Right atrium auricular region (tissue), 2 donors: Measurements from ENCODE around the gene HOPX. TPM values are rescaled to one million over a fixed set of nuclear protein-coding genes. Genes with fewer than 3 reads are reported as not detected.
"Not testable (repeated sequence)": the region's sequence is repeated elsewhere in the genome, so short reads cannot be mapped to it uniquely, and the experiment has no call there.

Source experiments
- DNase-seq: peaks from one replicate; pipeline ENCODE4 v3.0.0-alpha.2; 2019; ENCODE audit warnings: low spot score
- H3K27ac ChIP-seq, 2 donors: fragments of 200-600 bp; sonication (generic); 1 replicate in 1 of 2; 2 replicates in 1 of 2; pipeline ENCODE4 v1.5.1; 2016 to 2019
- H3K27me3 ChIP-seq, 2 donors: fragments of 200-600 bp; sonication (generic); one replicate each; pipeline versions ENCODE4 v1.5.1 to v1.6.0; 2017 to 2019
- H3K36me3 ChIP-seq: fragments of 200-600 bp; sonication (generic); one replicate; pipeline ENCODE4 v1.5.1; 2016
- H3K4me1 ChIP-seq, 2 donors: fragments of 200-600 bp; sonication (generic); one replicate each; pipeline versions ENCODE4 v1.5.1 to v1.6.0; 2017 to 2019
- H3K4me3 ChIP-seq, 2 donors: fragments of 200-600 bp; sonication (generic); 1 replicate in 1 of 2; 2 replicates in 1 of 2; pipeline ENCODE4 v1.5.1; 2017 to 2019; ENCODE audit warnings: mild to moderate bottlenecking in 1 of 2, moderate library complexity in 1 of 2
- H3K9me3 ChIP-seq, 2 donors: fragments of 200-600 bp; sonication (generic); one replicate each; pipeline ENCODE4 v1.5.1; 2019
- CTCF ChIP-seq, 2 donors: fragments of 200-600 bp; sonication (generic); IDR thresholded peaks; one replicate each; pipeline ENCODE4 v1.5.1; 2019; ENCODE audit warnings: antibody characterized with exemption in 2 of 2
- total RNA-seq, 2 donors: library from RNA; depleted of rRNA; stranded (reverse); fragments of >200 nt; gene quantifications; one replicate each; pipeline ENCODE4 v1.1.0, GENCODE V29; 2016

Gene HOPX
- total RNA-seq, 2 donors from 2014 or later: 7.8 to 203 TPM

- H3K27ac ChIP-seq: no peak overlapping the region
- TF ChIP-seq CTCF (IDR thresholded peaks at IDR 0.05): no peak
- no peak for DNase-seq
Measured at GRCh38 chr4:56701644-56702043, 20.5 kb upstream of the HOPX start.

GRCh38 chr4:56701161-56701480 is 20.0 kb upstream of the HOPX start:
- Histone ChIP-seq H3K9me3 (no peaks in the 10 kb centered on the region), H3K27me3 (no peaks in the 10 kb centered on the region), H3K27ac (no peak overlapping the region), H3K4me1 (no peaks in the 10 kb centered on the region), H3K36me3 (no peaks in the 10 kb centered on the region), H3K4me3 (no peak overlapping the region)
- no peak for TF ChIP-seq CTCF (IDR thresholded peaks at IDR 0.05)
- DNase-seq: no peak

More at GRCh38 chr4:56701644-56702043, 20.5 kb upstream of the HOPX start:
- H3K9me3 ChIP-seq: no peaks in the 10 kb centered on the region
- no peaks in the 10 kb centered on the region for H3K4me1 ChIP-seq
- H3K4me3 ChIP-seq: no peak overlapping the region
- H3K36me3 ChIP-seq: no peaks in the 10 kb centered on the region
- H3K27me3 ChIP-seq: no peaks in the 10 kb centered on the region

- Histone ChIP-seq H3K9me3 (no peaks in the 10 kb centered on the region), H3K4me3 (no peak overlapping the region), H3K27ac (no peak overlapping the region), H3K4me1 (no peaks in the 10 kb centered on the region), H3K27me3 (no peaks in the 10 kb centered on the region), H3K36me3 (no peaks in the 10 kb centered on the region)
- no peak for DNase-seq
- TF ChIP-seq CTCF (IDR thresholded peaks at IDR 0.05): no peak
Measured at GRCh38 chr4:56699537-56700105, 18.5 kb upstream of the HOPX start.

- Histone ChIP-seq H3K36me3 (no peaks in the 10 kb centered on the region), H3K4me1 (no peaks in the 10 kb centered on the region), H3K27ac (no peak overlapping the region), H3K4me3 (no peak overlapping the region), H3K9me3 (no peaks in the 10 kb centered on the region), H3K27me3 (no peaks in the 10 kb centered on the region)
- no peak for DNase-seq
- TF ChIP-seq CTCF (IDR thresholded peaks at IDR 0.05): no peak
Measured at GRCh38 chr4:56698329-56698728, 17.2 kb upstream of the HOPX start.

GRCh38 chr4:56696056-56696455 is 15.0 kb upstream of the HOPX start:
- Histone ChIP-seq H3K27me3 (no peaks in the 10 kb centered on the region), H3K9me3 (no peaks in the 10 kb centered on the region), H3K36me3 (no peaks in the 10 kb centered on the region), H3K4me3 (no peak overlapping the region), H3K4me1 (no peaks in the 10 kb centered on the region), H3K27ac (no peak overlapping the region)
- no peak for DNase-seq
- no peak for TF ChIP-seq CTCF (IDR thresholded peaks at IDR 0.05)

GRCh38 chr4:56693476-56693875 is 12.4 kb upstream of the HOPX start:
- H3K4me1 ChIP-seq, DNase-seq, H3K27ac ChIP-seq, H3K4me3 ChIP-seq, H3K27me3 ChIP-seq, H3K36me3 ChIP-seq, H3K9me3 ChIP-seq: not testable (repeated sequence)
